Stimulated activated CD8-positive, alpha-beta memory T cell treated with anti-CD3 and anti-CD28 coated beads, Interleukin-4, amount 100 ng/mL, for 4 hours (primary cell): ENCODE data around the gene PCDHB13.
"Not testable (repeated sequence)": the region's sequence is repeated elsewhere in the genome, so short reads cannot be mapped to it uniquely, and the experiment has no call there.

Experiments used
- DNase-seq, 2 donors: peaks; one replicate each; pipeline ENCODE4 v3.0.0-alpha.2; 2020; ENCODE audit warnings: low read depth in 2 of 2, low spot score in 1 of 2

The PCDHB13 gene

GRCh38 chr5:141213656-141214339 is at the start of gene PCDHB13:
Gene PCDHB13, plus strand, starts transcription at chr5:141213919. Its CDS starts 205 bp downstream, at chr5:141214124.
- DNase-seq, result not testable (repeated sequence)

DNA sequence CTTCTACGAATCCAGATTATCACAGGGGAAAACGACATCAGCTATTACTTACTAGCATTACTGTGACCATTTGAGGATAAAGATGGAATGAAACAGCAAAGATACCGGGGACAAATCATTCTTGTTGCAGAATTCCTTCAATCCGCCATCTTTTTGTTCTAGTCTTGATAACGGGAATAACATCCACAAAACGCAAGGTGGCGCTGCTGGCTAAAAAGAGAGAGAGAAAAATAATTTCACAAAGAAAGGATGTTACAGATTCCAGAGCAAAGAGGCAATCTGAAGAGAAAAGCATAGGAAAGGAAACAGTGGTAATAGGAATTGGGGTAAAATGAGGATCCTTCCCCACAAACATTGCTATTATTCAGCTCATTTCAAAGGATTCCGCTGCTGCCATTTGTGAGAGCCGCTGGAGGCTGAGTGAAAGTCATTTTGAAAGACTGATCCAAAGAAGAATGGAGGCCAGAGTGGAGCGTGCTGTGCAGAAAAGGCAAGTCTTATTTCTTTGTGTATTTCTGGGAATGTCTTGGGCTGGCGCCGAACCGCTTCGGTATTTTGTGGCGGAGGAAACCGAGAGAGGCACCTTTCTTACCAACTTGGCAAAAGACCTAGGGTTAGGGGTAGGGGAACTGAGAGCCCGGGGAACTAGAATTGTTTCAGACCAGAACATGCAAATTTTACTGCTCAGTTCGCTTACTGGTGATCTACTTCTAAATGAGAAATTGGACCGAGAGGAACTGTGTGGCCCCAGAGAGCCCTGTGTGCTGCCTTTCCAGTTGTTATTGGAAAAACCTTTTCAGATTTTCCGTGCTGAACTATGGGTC is 41.1 kb upstream of the PCDHB13 start, which contains the start of gene PCDHB7:
Gene PCDHB7 (plus strand): TSS at position 264 of the 824 bp plus-strand sequence. CDS start 192 bp downstream, at position 456.
- DNase-seq, result no peak

DNA sequence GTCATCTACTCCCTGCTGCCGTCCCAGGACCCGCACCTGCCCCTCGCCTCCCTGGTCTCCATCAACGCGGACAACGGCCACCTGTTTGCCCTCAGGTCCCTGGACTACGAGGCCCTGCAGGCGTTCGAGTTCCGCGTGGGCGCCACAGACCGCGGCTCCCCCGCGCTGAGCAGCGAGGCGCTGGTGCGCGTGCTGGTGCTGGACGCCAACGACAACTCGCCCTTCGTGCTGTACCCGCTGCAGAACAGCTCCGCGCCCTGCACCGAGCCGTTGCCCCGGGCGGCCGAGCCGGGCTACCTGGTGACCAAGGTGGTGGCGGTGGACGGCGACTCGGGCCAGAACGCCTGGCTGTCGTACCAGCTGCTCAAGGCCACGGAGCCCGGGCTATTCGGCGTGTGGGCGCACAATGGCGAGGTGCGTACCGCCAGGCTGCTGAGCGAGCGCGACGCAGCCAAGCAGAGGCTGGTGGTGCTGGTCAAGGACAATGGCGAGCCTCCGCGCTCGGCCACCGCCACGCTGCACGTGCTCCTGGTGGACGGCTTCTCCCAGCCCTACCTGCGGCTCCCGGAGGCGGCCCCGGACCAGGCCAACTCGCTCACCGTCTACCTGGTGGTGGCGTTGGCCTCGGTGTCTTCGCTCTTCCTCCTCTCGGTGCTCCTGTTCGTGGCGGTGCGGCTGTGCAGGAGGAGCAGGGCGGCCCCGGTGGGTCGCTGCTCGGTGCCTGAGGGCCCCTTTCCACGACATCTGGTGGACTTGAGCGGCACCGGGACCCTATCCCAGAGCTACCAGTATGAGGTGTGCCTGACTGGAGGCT is 39.2 kb upstream of the PCDHB13 start:
- DNase-seq, result not testable (repeated sequence)

DNA sequence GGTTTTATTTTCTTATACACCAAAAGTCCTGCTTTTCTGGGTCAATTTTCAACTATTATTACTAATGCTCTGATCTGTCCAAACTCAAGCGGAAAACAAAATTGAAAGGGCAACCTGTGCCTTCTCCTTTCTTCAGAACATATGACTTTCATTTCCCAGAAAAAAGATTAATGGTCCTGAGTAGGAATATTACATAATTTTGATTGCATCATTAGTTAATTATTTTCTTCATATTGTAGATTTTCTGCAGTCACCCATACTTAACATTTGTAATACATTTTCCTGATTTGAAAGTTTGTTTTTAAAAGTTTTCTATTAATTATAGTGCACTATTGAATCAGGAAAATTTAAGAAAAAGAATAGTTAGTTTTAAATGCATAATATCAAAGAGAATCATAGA is 37.8 kb upstream of the PCDHB13 start:
- no peak for DNase-seq

- not testable (repeated sequence) for DNase-seq
Measured at GRCh38 chr5:141177577-141178191, 36.0 kb upstream of the PCDHB13 start, which contains the start of gene PCDHB8. Gene PCDHB8, plus strand, starts transcription at chr5:141177790. Its CDS starts 245 bp downstream, at chr5:141178035.

GRCh38 chr5:141179371-141179770 is 34.3 kb upstream of the PCDHB13 start:
- not testable (repeated sequence) for DNase-seq

GRCh38 chr5:141179876-141180275 is 33.8 kb upstream of the PCDHB13 start:
- not testable (repeated sequence) for DNase-seq

DNA sequence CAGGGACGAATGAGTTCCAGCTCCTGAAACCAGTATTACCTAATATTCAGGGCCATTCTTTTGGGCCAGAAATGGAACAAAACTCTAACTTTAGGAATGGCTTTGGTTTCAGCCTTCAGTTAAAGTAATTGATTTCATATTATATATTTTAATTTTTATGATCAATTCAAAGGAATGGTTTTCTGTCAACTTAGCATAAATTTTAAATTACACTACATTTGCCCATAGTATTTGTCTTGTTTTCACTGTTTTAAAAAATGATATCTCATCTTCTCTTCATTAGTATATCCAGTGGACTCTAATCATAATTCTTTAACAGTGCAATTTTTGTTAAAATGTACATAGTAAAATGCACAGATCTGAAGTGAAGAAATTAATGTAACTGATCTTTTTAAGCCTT is 33.4 kb upstream of the PCDHB13 start:
- DNase-seq, result no peak

- DNase-seq, result no peak
Measured at GRCh38 chr5:141182248-141182647, 31.5 kb upstream of the PCDHB13 start, which contains the start of gene PCDHB16. Gene PCDHB16, plus strand, starts transcription at chr5:141182387. Its CDS starts 173 bp downstream, at chr5:141182560.

DNA sequence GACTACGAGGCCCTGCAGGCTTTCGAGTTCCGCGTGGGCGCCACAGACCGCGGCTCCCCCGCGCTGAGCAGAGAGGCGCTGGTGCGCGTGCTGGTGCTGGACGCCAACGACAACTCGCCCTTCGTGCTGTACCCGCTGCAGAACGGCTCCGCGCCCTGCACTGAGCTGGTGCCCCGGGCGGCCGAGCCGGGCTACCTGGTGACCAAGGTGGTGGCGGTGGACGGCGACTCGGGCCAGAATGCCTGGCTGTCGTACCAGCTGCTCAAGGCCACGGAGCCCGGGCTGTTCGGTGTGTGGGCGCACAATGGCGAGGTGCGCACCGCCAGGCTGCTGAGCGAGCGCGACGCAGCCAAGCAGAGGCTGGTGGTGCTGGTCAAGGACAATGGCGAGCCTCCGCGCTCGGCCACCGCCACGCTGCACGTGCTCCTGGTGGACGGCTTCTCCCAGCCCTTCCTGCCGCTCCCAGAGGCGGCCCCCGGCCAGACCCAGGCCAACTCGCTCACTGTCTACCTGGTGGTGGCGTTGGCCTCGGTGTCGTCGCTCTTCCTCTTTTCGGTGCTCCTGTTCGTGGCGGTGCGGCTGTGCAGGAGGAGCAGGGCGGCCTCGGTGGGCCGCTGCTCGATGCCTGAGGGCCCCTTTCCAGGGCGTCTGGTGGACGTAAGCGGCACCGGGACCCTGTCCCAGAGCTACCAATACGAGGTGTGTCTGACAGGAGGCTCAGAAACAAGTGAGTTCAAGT is 29.4 kb upstream of the PCDHB13 start:
- DNase-seq, result not testable (repeated sequence)

DNA sequence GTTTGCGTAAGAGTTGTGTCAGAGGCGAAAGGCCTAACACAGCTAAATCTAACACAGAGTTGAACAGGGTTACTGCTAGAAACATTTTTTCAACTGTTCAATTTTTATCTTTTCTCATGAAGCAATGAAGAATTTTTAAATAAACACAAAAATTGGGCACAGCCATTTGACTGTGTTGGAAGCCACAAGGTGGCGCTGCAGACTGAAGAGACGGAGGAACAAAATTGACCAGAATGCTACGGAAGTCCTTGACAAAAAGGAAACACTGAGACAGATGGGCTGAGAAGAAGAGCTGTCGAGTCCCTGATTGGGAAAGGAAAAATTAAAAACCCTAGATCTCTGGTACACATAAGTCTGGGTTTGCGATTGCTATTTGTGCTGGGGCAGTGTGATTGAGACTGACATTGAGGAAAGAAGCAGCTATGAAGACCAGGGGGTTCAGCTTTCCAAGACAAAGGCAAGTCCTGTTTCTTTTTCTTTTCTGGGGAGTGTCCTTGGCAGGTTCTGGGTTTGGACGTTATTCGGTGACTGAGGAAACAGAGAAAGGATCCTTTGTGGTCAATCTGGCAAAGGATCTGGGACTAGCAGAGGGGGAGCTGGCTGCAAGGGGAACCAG is 26.7 kb upstream of the PCDHB13 start, which contains the start of gene PCDHB9:
Gene PCDHB9 (plus strand): TSS at position 265 of the 616 bp plus-strand sequence. CDS start 158 bp downstream, at position 423.
- no peak for DNase-seq

GRCh38 chr5:141188682-141189081 is 25.0 kb upstream of the PCDHB13 start:
- DNase-seq, result not testable (repeated sequence)

DNA sequence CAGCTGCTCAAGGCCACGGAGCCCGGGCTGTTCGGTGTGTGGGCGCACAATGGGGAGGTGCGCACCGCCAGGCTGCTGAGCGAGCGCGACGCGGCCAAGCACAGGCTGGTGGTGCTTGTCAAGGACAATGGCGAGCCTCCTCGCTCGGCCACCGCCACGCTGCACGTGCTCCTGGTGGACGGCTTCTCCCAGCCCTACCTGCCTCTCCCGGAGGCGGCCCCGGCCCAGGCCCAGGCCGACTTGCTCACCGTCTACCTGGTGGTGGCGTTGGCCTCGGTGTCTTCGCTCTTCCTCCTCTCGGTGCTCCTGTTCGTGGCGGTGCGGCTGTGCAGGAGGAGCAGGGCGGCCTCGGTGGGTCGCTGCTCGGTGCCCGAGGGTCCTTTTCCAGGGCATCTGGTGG is 24.6 kb upstream of the PCDHB13 start:
- DNase-seq, result not testable (repeated sequence)

DNA sequence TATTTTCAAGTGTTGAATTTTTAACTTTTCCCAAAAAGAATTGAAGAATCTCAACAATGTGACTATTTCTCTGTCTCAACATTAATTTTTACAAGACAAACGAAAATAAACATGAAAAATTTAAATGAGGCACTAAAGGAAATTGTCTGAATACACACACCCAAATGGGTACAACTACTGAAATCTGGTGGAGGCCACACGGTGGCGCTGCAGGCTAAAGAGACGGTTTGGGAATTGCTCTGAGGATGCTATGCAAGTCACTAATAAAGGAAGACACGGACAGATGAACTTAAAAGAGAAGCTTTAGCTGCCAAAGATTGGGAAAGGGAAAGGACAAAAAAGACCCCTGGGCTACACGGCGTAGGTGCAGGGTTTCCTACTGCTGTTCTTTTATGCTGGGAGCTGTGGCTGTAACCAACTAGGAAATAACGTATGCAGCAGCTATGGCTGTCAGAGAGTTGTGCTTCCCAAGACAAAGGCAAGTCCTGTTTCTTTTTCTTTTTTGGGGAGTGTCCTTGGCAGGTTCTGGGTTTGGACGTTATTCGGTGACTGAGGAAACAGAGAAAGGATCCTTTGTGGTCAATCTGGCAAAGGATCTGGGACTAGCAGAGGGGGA is 21.5 kb upstream of the PCDHB13 start, which contains the start of gene PCDHB10:
Gene PCDHB10 (plus strand): TSS at position 244 of the 616 bp plus-strand sequence. CDS start 200 bp downstream, at position 444.
- DNase-seq, result no peak

DNA sequence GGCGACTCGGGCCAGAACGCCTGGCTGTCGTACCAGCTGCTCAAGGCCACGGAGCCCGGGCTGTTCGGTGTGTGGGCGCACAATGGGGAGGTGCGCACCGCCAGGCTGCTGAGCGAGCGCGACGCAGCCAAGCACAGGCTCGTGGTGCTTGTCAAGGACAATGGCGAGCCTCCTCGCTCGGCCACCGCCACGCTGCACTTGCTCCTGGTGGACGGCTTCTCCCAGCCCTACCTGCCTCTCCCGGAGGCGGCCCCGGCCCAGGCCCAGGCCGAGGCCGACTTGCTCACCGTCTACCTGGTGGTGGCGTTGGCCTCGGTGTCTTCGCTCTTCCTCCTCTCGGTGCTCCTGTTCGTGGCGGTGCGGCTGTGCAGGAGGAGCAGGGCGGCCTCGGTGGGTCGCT is 19.4 kb upstream of the PCDHB13 start:
- DNase-seq, result not testable (repeated sequence)

DNA sequence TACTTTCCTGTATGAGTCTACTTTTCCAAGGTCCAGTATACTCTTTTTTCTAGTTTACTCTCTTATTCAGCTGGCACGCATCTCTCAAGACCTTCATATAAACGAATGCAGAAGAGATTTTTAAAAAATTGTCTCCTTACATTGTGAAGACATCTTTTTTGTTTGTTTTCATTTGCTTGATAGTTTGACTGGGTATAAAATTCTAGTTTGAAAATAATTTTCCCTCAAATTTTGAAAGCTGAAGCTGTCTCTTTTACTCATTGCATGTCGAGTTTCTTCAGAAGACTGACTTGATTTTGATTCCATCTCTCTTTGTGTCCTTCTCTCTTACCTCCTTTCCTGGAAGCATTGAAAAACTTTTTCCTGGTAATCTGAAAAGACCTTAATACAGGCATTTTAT is 17.4 kb upstream of the PCDHB13 start:
- DNase-seq, result no peak

GRCh38 chr5:141199359-141200235 is 14.1 kb upstream of the PCDHB13 start, which contains the start of gene PCDHB11:
Gene PCDHB11, plus strand, starts transcription at chr5:141199627. Its CDS starts 148 bp downstream, at chr5:141199775.
- no peak for DNase-seq

DNA sequence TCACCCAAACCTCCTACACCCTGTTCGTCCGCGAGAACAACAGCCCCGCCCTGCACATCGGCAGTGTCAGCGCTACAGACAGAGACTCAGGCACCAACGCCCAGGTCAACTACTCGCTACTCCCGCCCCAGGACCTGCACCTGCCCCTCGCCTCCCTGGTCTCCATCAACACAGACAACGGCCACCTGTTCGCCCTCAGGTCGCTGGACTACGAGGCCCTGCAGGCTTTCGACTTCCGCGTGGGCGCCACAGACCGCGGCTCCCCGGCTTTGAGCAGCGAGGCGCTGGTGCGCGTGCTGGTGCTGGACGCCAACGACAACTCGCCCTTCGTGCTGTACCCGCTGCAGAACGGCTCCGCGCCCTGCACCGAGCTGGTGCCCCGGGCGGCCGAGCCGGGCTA is 12.6 kb upstream of the PCDHB13 start:
- DNase-seq, result not testable (repeated sequence)
